ENCODE measurements around the gene TYW1B. TPM values are rescaled to one million over a fixed set of nuclear protein-coding genes. Genes with fewer than 3 reads are reported as not detected.
A peak's percentile ranks its signal among the peaks of the same experiment; 100 is the strongest.

Gene TYW1B
- total RNA-seq, 1 experiment from 2014 or later = 5.5 TPM

DNA sequence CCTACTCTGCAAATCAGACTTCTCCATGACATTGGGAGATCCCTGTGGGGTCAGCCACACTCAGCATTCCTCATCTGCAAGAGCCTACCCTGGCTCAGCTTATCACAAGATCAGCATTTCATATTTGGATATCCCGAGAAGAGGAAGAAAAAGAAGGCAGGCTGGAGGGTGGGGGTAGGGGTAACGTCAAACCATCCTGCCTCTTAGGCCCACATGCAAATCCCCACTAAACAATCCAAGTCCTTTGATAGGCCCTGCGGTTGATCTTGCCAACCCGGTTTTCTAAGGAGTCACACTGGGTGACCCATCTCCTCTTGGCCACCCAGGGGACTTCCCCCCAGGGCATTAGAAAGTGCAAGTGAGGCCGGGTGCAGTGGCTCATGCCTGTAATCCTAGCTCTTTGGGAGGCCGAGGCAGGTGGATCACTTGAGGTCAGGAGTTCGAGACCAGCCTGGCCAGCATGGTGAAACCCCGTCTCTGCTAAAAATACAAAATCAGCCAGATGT lies 287.8 kb downstream of the TYW1B start:
- Histone ChIP-seq H2BK12ac (ENCODE audit: insufficient read length, low read depth, low read length) (no peak overlapping the region), H3K79me2 (ENCODE audit: insufficient read depth, low read length) (no peaks in the 10 kb centered on the region), H3K14ac (ENCODE audit: insufficient read depth, low read length) (no peak overlapping the region), H2BK5ac (ENCODE audit: insufficient read length, low read length) (no peak overlapping the region), H4K20me1 (ENCODE audit: control insufficient read depth, insufficient read depth, insufficient read length) (no peaks in the 10 kb centered on the region), H3K4ac (ENCODE audit: low read depth, low read length) (no peak overlapping the region), H2BK20ac (ENCODE audit: low read depth, low read length, poor library complexity, severe bottlenecking) (no peak overlapping the region), H3K79me1 (ENCODE audit: insufficient read depth, low read depth, low read length, poor library complexity, severe bottlenecking) (no peaks in the 10 kb centered on the region), H3T11ph (ENCODE audit: low read length) (no peak overlapping the region), H3K18ac (ENCODE audit: insufficient read length, low read depth, low read length) (no peak overlapping the region), H4K5ac (ENCODE audit: insufficient read length, low read depth, low read length) (no peak overlapping the region), H3K4me1 (ENCODE audit: insufficient read depth, low read length) (no peaks in the 10 kb centered on the region), H3K23ac (ENCODE audit: insufficient read length, low read depth, low read length) (no peak overlapping the region), H2AK5ac (ENCODE audit: insufficient read length, low read length) (no peak overlapping the region), H3K23me2 (ENCODE audit: insufficient read length, low read depth, low read length, poor library complexity, severe bottlenecking) (no peaks in the 10 kb centered on the region), H4K8ac (replicated peaks; ENCODE audit: insufficient read length, low read depth, low read length) (no peak overlapping the region), H3K27me3 (ENCODE audit: insufficient read depth, low read length) (no peaks in the 10 kb centered on the region), H4K91ac (ENCODE audit: insufficient read length, low read depth, low read length) (no peak overlapping the region), H2AFZ (ENCODE audit: low read length) (no peak overlapping the region), H3K9me3 (ENCODE audit: control insufficient read depth, low read depth, low read length) (no peaks in the 10 kb centered on the region), H2BK15ac (ENCODE audit: low read depth, low read length) (no peak overlapping the region), H3K27ac (ENCODE audit: insufficient read length, low read depth, low read length) (no peak overlapping the region), H2BK120ac (ENCODE audit: low read depth, low read length, poor library complexity, severe bottlenecking) (no peak overlapping the region), H3K9ac (ENCODE audit: extremely low read depth, insufficient read length, low read length) (no peak overlapping the region), H3K4me2 (ENCODE audit: insufficient read depth, insufficient read length, low read length) (no peak overlapping the region), H3K56ac (ENCODE audit: insufficient read length, low read depth, low read length) (no peak overlapping the region)
- Mint-ChIP-seq H3K4me3 (no peak overlapping the region), H3K9me3 (no peaks in the 10 kb centered on the region), H3K4me1 (peaks cover 5 to 24% of the 10 kb centered on the region in 2 experiments), H3K27me3 (ENCODE audit: low read depth) (peaks cover 1% of the 10 kb centered on the region; the same call in 1 of the 2 replicates), H3K36me3 (ENCODE audit: insufficient read depth in 1 of 3, low read depth in 3 of 3) (no peaks in the 10 kb centered on the region), H3K27ac (peak overlapping the region in 2 of 3 experiments; percentile 8 to 87; a peak in 3 of 7 replicates)
- TF ChIP-seq, protein P1, sequence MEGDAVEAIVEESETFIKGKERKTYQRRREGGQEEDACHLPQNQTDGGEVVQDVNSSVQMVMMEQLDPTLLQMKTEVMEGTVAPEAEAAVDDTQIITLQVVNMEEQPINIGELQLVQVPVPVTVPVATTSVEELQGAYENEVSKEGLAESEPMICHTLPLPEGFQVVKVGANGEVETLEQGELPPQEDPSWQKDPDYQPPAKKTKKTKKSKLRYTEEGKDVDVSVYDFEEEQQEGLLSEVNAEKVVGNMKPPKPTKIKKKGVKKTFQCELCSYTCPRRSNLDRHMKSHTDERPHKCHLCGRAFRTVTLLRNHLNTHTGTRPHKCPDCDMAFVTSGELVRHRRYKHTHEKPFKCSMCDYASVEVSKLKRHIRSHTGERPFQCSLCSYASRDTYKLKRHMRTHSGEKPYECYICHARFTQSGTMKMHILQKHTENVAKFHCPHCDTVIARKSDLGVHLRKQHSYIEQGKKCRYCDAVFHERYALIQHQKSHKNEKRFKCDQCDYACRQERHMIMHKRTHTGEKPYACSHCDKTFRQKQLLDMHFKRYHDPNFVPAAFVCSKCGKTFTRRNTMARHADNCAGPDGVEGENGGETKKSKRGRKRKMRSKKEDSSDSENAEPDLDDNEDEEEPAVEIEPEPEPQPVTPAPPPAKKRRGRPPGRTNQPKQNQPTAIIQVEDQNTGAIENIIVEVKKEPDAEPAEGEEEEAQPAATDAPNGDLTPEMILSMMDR (conservative IDR thresholded peaks at IDR 0.05) = no peak
- DNase-seq = no peak
- WGBS (ENCODE audit: extremely low coverage, insufficient read length, low lambda C conversion rate) = no CpG with 5 or more reads among the region's 8 CpGs

All from H9 (cell line).